D721Med (cell line): ENCODE measurements around the gene MYH6.

ENCODE experiments used
- DNase-seq: peaks from one replicate; pipeline ENCODE4 v3.0.0; 2011; ENCODE audit warnings: low spot score; ENCODE audit not compliant: insufficient read length
- FAIRE-seq: peaks from 2 replicates; lab custom pipeline; 2011; peaks lifted over from hg19 to GRCh38; lab: Jason Lieb, UNC
- CTCF ChIP-seq: IDR thresholded peaks from 2 replicates; pipeline ENCODE4 v1.5.1; 2012; ENCODE audit warnings: mild to moderate bottlenecking, control low read depth; ENCODE audit not compliant: insufficient read depth; ENCODE audit errors: missing control alignments

Gene MYH6

GRCh38 chr14:23415821-23416778, 8.0 kb upstream of the MYH6 start:
- DNase-seq: no peak
- FAIRE-seq: no peak
- no peak for TF ChIP-seq CTCF

DNA sequence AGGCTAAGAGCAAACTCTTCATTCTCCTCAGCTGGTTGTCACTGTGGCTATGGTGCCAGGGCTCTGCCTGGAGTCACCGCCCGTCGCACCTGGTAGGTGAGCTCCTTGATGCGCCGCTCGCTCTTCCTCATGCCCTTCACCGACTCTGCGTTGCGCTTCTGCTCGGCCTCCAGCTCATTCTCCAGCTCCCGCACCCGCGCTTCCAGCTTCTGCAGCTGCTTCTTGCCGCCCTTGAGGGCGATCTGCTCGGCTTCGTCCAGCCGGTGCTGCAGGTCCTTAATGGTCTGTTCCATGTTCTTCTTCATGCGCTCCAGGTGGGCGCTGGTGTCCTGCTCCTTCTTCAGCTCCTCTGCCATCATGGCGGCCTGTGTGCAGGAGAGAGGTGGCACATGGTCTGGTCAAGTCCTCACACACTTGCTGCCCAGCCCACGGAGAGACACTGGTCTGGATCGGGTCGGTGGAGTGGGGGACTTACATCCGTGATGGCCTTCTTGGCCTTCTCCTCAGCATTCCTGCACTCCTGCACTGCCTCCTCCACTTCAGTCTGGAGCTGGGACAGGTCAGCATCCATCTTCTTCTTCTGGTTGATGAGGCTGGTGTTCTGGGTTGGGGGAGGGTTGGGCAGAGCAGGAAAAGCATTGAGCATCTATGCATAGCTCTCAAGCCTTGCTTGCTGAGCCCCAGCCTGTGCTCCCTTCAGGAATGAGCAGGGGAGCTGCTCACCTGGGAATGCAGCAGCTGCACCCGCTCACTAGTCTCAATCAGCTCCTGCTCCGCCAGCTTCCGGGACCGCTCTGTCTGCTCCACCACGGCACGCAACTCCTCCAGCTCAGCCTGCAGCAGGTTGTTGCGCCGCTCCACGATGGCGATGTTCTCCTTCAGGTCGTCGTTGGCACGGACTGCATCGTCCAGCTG, 7.1 kb upstream of the MYH6 start:
- DNase-seq (no peak), FAIRE-seq (no peak)
- TF ChIP-seq CTCF: no peak

GRCh38 chr14:23414254-23414653, 6.2 kb upstream of the MYH6 start:
- TF ChIP-seq CTCF: no peak
- no peak for DNase-seq
- no peak for FAIRE-seq

- FAIRE-seq: no peak
- no peak for TF ChIP-seq CTCF
- no peak for DNase-seq
These were observed 5.6 kb upstream of the MYH6 start for GRCh38 chr14:23413681-23414080.

DNA sequence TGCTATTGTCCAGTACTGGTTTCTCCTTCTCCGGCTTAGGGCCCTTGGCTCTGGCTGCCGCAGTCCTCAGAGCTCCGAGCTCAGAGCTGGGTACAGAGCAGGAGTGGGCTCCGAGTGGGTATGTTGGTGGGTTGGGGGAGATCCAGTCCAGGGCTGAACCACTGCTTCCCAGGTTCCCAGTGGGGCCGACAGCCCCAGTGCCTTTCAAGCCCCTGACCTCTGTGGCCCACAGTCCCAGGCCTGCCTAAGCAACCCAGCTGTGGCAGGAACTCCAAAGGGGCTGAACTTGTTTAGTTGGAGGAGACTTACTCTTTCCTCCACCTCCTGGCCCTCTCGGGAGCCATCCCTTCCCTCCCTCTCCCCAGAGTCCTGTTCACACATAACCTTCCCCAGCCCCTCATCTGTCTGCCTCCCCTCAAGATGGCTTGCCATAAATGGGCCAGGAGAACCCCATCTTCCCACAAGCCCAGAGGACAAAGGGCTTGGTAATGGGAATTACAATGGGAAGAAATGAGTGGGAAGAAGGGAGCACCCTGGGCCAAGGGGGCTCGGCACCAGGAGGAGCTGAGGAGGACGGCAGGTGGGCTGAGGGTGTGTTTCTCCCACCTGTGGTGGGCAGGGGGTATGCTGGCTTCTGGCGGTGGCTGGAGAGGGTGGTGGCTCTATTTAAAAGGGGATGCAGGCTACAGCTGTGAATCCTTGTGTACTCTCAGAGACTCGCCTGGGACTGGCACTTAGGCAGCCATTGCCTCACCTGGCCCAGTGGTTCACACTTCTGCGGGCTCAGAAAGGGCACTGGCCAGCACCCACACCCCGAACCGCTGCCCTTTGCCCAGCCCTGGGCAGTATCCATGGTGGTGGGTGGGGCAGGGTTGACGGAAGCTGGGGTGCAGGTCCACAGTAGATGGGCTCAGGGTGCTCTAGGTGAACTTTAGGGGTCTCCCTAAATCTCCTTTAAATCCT, 3.8 kb upstream of the MYH6 start:
- no peak for TF ChIP-seq CTCF
- FAIRE-seq (no peak), DNase-seq (no peak)

- DNase-seq (no peak), FAIRE-seq (no peak)
- TF ChIP-seq CTCF: no peak
These were observed 2.0 kb upstream of the MYH6 start for GRCh38 chr14:23409966-23410635.
